Skeletal muscle satellite cell (primary cell): ENCODE results near the gene SLC38A3. TPM values are rescaled to one million over a fixed set of nuclear protein-coding genes. Genes with fewer than 3 reads are reported as not detected.

Experiments
- H3K27me3 ChIP-seq: 2 replicates; pipeline ENCODE4 v1.7.0; 2013; ENCODE audit warnings: low read length; ENCODE audit not compliant: control insufficient read depth, insufficient read depth
- H3K36me3 ChIP-seq: 2 replicates; pipeline ENCODE4 v1.7.0; 2013; ENCODE audit warnings: mild to moderate bottlenecking, control low read depth, low read length; ENCODE audit not compliant: insufficient read depth
- H3K4me1 ChIP-seq: 2 replicates; pipeline ENCODE4 v1.7.0; 2013; ENCODE audit warnings: low read length; ENCODE audit not compliant: control insufficient read depth, insufficient read depth
- H3K4me2 ChIP-seq: 2 replicates; pipeline ENCODE4 v1.7.0; 2013; ENCODE audit warnings: mild to moderate bottlenecking, low read length
- H3K4me3 ChIP-seq: 2 replicates; pipeline ENCODE4 v1.7.0; 2013; ENCODE audit warnings: low read length
- H3K9ac ChIP-seq: 2 replicates; pipeline ENCODE4 v1.7.0; 2013; ENCODE audit warnings: mild to moderate bottlenecking, low read depth, low read length, moderate library complexity
- H3K9me3 ChIP-seq: replicated peaks from 2 replicates; pipeline ENCODE4 v1.7.0; 2013; ENCODE audit warnings: mild to moderate bottlenecking, control low read depth, low read length
- total RNA-seq: library from RNA; depleted of rRNA; stranded (reverse); fragments of >200 nt; gene quantifications from 2 replicates; pipeline ENCODE4 v1.2.3, GENCODE V29; 2012; rRNA removed

Gene SLC38A3
- not detected in 2 replicates for total RNA-seq

- H3K9ac ChIP-seq = no peak within 1 kb of the TSS
- peaks cover 69% of the 10 kb centered on the region for H3K27me3 ChIP-seq
Measured at GRCh38 chr3:50204804-50205412, at the start of gene SLC38A3. Gene SLC38A3, plus strand, starts transcription at chr3:50205271. Its CDS starts 8,929 bp downstream, at chr3:50214200.

DNA sequence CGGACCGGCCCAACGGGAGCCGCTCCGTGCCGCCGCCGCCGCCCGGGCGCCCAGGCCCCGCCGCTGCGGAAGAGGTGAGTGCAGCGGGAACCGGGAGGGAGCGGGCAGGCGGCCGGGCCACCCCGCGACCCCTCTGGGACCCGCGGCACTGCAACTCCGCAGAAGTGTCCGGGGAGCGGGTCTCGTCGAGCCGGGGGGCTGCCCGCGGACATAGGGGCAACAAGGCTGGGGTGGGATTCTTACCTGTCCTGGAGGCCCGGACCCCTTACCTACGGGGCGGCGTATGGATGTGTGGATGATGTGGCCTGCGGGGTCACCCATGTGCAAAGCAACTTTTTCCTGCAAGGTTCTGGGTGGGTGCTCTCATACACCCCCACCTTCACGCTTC lies 49.6 kb upstream of the SLC38A3 start:
- Histone ChIP-seq H3K9me3 (no peaks in the 10 kb centered on the region), H3K4me1 (peaks cover 22% of the 10 kb centered on the region), H3K36me3 (no peaks in the 10 kb centered on the region), H3K27me3 (peaks cover 19% of the 10 kb centered on the region), H3K9ac (peak overlapping the region; percentile 77), H3K4me3 (peak overlapping the region; percentile 75), H3K4me2 (peak overlapping the region; percentile 92)

More at GRCh38 chr3:50204804-50205412, at the start of gene SLC38A3:
- Histone ChIP-seq H3K9me3 (no peaks in the 10 kb centered on the region), H3K36me3 (no peaks in the 10 kb centered on the region), H3K4me1 (peaks cover 8% of the 10 kb centered on the region), H3K4me3 (peak within 1 kb of the TSS; percentile 34), H3K4me2 (peak within 1 kb of the TSS; percentile 71)

DNA sequence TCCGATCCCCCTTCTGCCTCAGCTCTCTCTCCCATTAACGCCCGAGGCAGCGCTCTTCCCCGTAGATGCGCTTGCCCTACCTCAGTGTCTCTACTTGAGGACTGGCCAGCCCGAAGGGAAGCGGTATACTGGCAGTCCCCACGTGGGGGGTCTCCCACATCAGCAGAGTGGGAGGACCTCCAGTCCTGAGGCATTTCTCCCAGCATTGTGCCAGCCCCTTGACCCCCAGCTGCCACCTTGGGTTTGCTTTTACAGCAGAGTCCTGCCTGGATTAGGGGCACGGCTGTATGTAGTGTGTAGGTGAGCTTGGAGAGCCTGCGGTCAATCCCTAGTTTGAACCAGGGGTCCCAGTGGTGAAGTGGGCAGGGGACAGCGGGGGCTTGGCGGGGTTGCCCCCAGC lies 49.2 kb upstream of the SLC38A3 start:
- H3K4me1 ChIP-seq = peaks cover 22% of the 10 kb centered on the region
- peak overlapping the region; percentile 75 for H3K4me3 ChIP-seq
- peak overlapping the region; percentile 92 for H3K4me2 ChIP-seq
- H3K9me3 ChIP-seq = no peaks in the 10 kb centered on the region
- H3K36me3 ChIP-seq = no peaks in the 10 kb centered on the region
- H3K27me3 ChIP-seq = peaks cover 19% of the 10 kb centered on the region
- H3K9ac ChIP-seq = peak overlapping the region; percentile 77

DNA sequence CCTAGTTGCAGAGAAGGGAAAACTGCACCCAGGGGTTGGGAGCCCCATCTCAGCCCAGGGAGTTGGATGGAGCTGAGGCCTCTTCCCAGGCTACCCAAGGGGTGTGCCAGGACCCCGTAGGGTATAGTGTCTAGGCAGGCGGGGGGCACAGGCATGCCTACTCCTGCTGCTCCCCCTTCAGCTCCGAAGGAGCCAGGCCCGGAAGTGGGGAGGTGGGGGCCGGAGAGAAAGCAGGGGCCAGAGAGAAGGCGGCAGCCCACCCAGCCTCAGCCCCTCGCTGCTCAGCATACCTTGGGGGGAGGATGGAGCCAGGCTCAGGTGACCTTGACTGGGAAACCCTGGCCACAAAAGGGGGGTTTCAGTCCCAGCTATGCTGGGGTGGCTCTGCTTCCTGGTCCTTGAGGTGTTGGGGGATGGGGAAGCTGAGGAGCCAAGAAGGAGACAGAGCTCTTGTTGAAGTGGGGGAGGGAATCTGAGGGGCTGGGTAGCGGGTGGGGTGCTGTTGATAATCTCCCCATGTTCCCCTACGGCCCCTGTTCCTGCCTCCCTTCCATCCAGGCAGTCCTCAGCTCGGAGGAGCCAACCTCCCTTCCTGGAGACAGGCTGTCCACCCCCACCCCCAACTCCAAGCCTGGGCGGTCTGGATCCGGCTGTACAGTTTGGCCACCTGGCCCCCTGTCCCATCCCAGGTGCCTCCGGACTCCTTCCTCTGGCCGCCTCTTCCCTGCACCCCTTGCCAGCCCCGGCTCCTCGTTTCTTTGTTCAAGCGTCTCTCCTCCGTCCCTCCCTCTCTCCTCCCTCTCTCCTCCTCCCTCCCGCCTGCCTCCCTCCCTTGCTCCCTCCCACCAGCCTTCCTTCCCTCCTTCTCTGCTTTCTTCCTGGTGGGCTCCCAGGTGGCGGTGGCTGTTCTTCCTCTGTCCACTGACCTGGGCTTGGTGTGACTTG lies 48.2 kb upstream of the SLC38A3 start:
- peaks cover 22% of the 10 kb centered on the region for H3K4me1 ChIP-seq
- no peak overlapping the region for H3K9ac ChIP-seq
- peak overlapping the region; percentile 75 for H3K4me3 ChIP-seq

DNA sequence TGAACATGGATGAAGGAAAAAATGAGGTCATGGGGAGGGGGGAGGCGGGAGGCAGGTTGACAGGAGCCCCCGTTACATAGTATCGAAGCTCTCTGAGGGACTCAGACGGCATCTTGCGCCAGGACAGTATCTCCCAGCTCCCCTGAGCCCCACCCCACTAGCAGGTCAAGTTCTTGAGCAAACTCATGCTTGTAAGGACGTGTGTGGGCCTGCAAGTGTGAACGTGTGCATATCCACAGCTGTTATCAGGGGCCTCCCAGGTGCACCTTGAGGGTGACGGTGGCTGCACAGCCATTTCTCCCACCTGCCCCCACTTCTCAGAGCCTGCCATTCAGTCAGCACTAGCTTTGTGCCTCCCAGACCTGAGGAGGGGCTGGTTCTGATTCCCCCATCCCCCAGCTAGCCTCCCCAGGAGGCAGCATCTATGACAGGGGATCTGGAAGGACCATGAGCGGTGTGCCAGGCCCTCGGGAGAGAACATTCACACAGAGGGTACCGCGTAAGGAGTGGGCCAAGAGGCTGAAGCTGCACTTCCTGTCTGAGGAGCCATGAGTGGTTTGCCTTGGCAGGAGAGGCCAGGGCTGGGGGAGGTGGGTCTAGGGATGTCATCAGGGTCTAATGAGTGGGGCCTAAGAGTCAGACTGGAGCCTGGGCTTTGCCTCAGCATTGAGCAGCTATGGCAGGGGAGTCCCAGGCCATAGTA lies 47.1 kb upstream of the SLC38A3 start:
- H3K4me2 ChIP-seq = no peak overlapping the region
- H3K9ac ChIP-seq = no peak overlapping the region
- peaks cover 19% of the 10 kb centered on the region for H3K27me3 ChIP-seq
- H3K4me3 ChIP-seq = no peak overlapping the region
- H3K36me3 ChIP-seq = no peaks in the 10 kb centered on the region
- no peaks in the 10 kb centered on the region for H3K9me3 ChIP-seq
- H3K4me1 ChIP-seq = peaks cover 27% of the 10 kb centered on the region

More for the DNA sequence above, 48.2 kb upstream of the SLC38A3 start:
- H3K4me2 ChIP-seq = peak overlapping the region; percentile 92
- no peaks in the 10 kb centered on the region for H3K9me3 ChIP-seq
- H3K36me3 ChIP-seq = no peaks in the 10 kb centered on the region
- H3K27me3 ChIP-seq = peaks cover 19% of the 10 kb centered on the region

DNA sequence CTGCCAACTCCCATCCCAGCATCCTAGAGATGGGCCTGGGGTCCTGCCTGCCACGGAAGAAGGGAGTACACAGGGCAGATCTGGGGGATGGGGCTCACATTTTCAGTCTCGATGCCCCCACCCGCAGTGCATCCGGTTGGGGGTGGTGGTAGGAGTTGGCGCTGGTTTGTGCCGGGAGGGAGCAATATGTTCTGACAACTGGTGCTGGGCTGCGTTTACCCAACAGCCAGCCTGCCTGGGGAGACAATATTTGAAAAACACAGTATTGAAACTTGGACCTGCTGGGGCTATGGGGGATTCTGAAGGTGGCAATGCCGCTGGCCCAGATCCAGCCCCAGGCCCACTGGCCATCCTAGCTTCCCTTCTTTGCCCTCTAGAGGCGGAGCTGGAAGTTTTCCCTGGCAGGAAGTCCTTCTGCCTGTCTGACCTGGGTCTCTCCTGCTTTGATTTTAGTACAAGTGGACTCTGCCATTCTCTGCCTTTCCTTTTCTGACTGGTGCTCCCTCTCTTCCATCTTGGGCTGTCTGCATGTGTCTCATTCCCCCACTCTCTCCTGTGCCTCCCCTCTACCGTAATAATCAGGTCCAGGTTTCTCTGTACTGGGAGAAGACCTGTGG lies 46.4 kb upstream of the SLC38A3 start:
- no peaks in the 10 kb centered on the region for H3K9me3 ChIP-seq
- H3K4me2 ChIP-seq = no peak overlapping the region
- H3K9ac ChIP-seq = no peak overlapping the region
- no peaks in the 10 kb centered on the region for H3K36me3 ChIP-seq
- H3K27me3 ChIP-seq = peaks cover 15% of the 10 kb centered on the region
- peaks cover 32% of the 10 kb centered on the region for H3K4me1 ChIP-seq
- H3K4me3 ChIP-seq = no peak overlapping the region

- H3K9me3 ChIP-seq = no peaks in the 10 kb centered on the region
- H3K9ac ChIP-seq = no peak overlapping the region
- H3K4me1 ChIP-seq = peaks cover 48% of the 10 kb centered on the region
- H3K27me3 ChIP-seq = peaks cover 4% of the 10 kb centered on the region
- H3K36me3 ChIP-seq = no peaks in the 10 kb centered on the region
- no peak overlapping the region for H3K4me3 ChIP-seq
- no peak overlapping the region for H3K4me2 ChIP-seq
Measured at GRCh38 chr3:50160561-50160983, 44.5 kb upstream of the SLC38A3 start.

DNA sequence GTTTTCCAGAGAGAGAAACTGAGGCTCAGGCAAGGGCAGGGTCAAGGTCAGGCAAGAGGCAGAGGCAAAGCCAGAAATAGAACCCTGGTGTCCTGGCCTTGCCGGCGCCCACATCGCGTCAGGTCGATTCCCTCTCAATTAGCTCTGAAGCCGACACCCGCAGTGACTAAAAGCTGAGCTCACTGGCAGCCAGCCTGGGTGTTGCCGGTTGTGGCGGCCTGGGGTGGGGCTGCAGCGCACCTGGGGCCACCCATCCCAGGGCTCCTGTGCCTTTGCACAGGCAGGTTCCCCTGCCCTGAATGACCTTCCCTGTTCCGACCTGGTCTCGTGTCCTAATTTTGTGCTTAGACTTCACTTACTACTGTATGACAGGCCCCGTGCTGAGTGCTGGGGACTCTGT lies 43.8 kb upstream of the SLC38A3 start:
- Histone ChIP-seq H3K36me3 (no peaks in the 10 kb centered on the region), H3K4me3 (no peak overlapping the region), H3K9ac (no peak overlapping the region), H3K27me3 (no peaks in the 10 kb centered on the region), H3K4me2 (no peak overlapping the region), H3K9me3 (no peaks in the 10 kb centered on the region), H3K4me1 (peaks cover 49% of the 10 kb centered on the region)

- Histone ChIP-seq H3K4me1 (peaks cover 58% of the 10 kb centered on the region), H3K9ac (no peak overlapping the region)
Measured at GRCh38 chr3:50162034-50162883, 42.8 kb upstream of the SLC38A3 start.

DNA sequence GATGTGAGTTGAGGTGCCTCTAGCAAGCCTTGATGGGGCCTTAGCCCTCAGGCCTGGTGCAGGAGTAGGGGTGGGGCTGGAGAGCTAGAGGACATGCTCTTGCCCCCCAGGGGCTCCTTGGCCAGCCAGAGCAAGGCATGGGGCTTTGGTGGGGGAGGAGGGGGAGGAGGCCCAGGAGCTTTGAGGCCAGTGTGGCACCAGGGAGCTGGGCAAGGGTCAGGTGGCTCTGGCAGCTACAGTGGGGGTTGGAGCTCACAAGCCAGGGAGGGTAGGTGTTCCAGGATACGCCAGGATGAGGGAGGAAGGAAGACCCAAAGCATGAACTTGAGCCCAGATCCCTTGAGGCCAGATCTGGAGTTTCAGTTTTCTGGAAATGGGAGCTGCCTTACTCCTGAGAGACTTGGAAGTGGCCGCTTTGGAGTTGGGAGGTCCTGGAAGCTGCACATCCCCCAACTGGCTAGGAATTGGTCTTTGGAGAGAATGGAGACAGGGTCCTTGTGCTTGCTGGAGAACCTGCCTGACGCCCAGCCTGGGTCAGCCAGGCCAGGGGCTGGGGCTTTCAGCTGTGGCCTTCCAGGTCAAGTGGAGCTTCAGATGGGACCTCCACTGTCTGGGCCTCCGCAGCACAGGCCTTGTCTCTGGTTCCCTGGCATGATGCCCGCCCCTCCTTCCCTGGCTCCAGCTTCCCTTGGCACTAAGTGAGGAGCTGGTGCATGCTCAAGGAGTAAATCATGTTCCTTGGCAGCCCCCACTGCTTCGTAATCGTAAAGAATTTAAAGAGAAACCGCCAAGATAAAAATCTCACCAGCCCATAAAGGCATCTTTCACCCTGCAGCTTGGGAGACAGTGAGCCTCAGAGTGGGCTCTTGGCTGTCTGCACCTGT lies 41.3 kb upstream of the SLC38A3 start:
- Histone ChIP-seq H3K4me3 (peak overlapping the region; percentile 41), H3K4me2 (peak overlapping the region; percentile 66), H3K4me1 (peaks cover 58% of the 10 kb centered on the region), H3K9me3 (no peaks in the 10 kb centered on the region), H3K27me3 (no peaks in the 10 kb centered on the region), H3K9ac (peak overlapping the region; percentile 10), H3K36me3 (no peaks in the 10 kb centered on the region)

More at GRCh38 chr3:50162034-50162883, 42.8 kb upstream of the SLC38A3 start:
- Histone ChIP-seq H3K27me3 (no peaks in the 10 kb centered on the region), H3K4me2 (no peak overlapping the region), H3K4me3 (no peak overlapping the region), H3K9me3 (no peaks in the 10 kb centered on the region), H3K36me3 (no peaks in the 10 kb centered on the region)
